HFFc6 (cell line): ENCODE data around the gene MSGN1. TPM values are rescaled to one million over a fixed set of nuclear protein-coding genes. Genes with fewer than 3 reads are reported as not detected.

ENCODE experiments used
- DNase-seq: peaks from one replicate; pipeline ENCODE4 v3.0.0-alpha.2; 2018
- H3K27ac Mint-ChIP-seq: 2 replicates; pipeline ENCODE4 v1.8.0; 2020; ENCODE audit warnings: mild to moderate bottlenecking, mixed read lengths
- H3K27me3 Mint-ChIP-seq: 2 replicates; pipeline ENCODE4 v1.8.0; 2021; ENCODE audit warnings: mild to moderate bottlenecking, moderate library complexity, mixed read lengths; ENCODE audit not compliant: insufficient read depth
- H3K36me3 Mint-ChIP-seq: 2 replicates; pipeline ENCODE4 v1.8.0; 2021; ENCODE audit warnings: low read depth, mixed read lengths
- H3K4me1 Mint-ChIP-seq: 2 replicates; pipeline ENCODE4 v1.8.0; 2020; ENCODE audit warnings: low read depth, mixed read lengths
- H3K4me3 Mint-ChIP-seq: 2 replicates; pipeline ENCODE4 v1.8.0; 2020; ENCODE audit warnings: mild to moderate bottlenecking, moderate library complexity, mixed read lengths
- H3K9me3 Mint-ChIP-seq: 2 replicates; pipeline ENCODE4 v1.8.0; 2020; ENCODE audit warnings: mild to moderate bottlenecking, mixed read lengths
- CTCF ChIP-seq: fragments of 200-600 bp; sonication (generic); IDR thresholded peaks from 2 replicates; pipeline ENCODE4 v1.5.0; 2021; ENCODE audit warnings: antibody characterized with exemption, mild to moderate bottlenecking
- total RNA-seq, 6 experiments: library from RNA; stranded (reverse); fragmentation: NEBNext Ultra II Directional; extraction: Animal tissue kit (Norgen Biotek cat#: 25700); gene quantifications; 2 replicates in 1 of 6; 3 replicates in 5 of 6; pipeline ENCODE4 v1.2.3, GENCODE V29; 2021

Gene MSGN1
- total RNA-seq, 6 experiments from 2014 or later, result not detected

GRCh38 chr2:17843457-17843856, 27.2 kb downstream of the MSGN1 start:
- TF ChIP-seq CTCF, result no peak
- DNase-seq, result no peak
- H3K4me1 Mint-ChIP-seq, result no peaks in the 10 kb centered on the region
- no peaks in the 10 kb centered on the region for H3K9me3 Mint-ChIP-seq
- H3K27ac Mint-ChIP-seq, result no peak overlapping the region
- no peaks in the 10 kb centered on the region for H3K36me3 Mint-ChIP-seq
- no peak overlapping the region for H3K4me3 Mint-ChIP-seq
- peaks cover 10% of the 10 kb centered on the region for H3K27me3 Mint-ChIP-seq

- no peak for DNase-seq
- H3K27ac Mint-ChIP-seq, result no peak overlapping the region
- H3K4me3 Mint-ChIP-seq, result no peak overlapping the region
- H3K4me1 Mint-ChIP-seq, result no peaks in the 10 kb centered on the region
- peaks cover 10% of the 10 kb centered on the region for H3K27me3 Mint-ChIP-seq
- H3K9me3 Mint-ChIP-seq, result no peaks in the 10 kb centered on the region
- H3K36me3 Mint-ChIP-seq, result no peaks in the 10 kb centered on the region
- TF ChIP-seq CTCF, result no peak
These were observed 29.5 kb downstream of the MSGN1 start for GRCh38 chr2:17845806-17846205.

GRCh38 chr2:17846676-17847075, 30.4 kb downstream of the MSGN1 start:
- Mint-ChIP-seq H3K4me1 (peaks cover 4% of the 10 kb centered on the region; the same call in 1 of the 2 replicates), H3K27me3 (peaks cover 10% of the 10 kb centered on the region), H3K36me3 (no peaks in the 10 kb centered on the region), H3K9me3 (no peaks in the 10 kb centered on the region), H3K4me3 (no peak overlapping the region), H3K27ac (no peak overlapping the region)
- no peak for TF ChIP-seq CTCF
- DNase-seq, result no peak

GRCh38 chr2:17847236-17847635, 31.0 kb downstream of the MSGN1 start:
- TF ChIP-seq CTCF, result no peak
- H3K36me3 Mint-ChIP-seq, result no peaks in the 10 kb centered on the region
- H3K27ac Mint-ChIP-seq, result no peak overlapping the region
- peaks cover 10% of the 10 kb centered on the region for H3K27me3 Mint-ChIP-seq
- H3K4me3 Mint-ChIP-seq, result no peak overlapping the region
- H3K4me1 Mint-ChIP-seq, result peaks cover 4% of the 10 kb centered on the region; the same call in 1 of the 2 replicates
- no peak for DNase-seq
- no peaks in the 10 kb centered on the region for H3K9me3 Mint-ChIP-seq

GRCh38 chr2:17849275-17849674, 33.0 kb downstream of the MSGN1 start:
- H3K27me3 Mint-ChIP-seq, result peaks cover 7% of the 10 kb centered on the region
- TF ChIP-seq CTCF, result no peak
- no peak overlapping the region for H3K4me3 Mint-ChIP-seq
- no peak overlapping the region for H3K27ac Mint-ChIP-seq
- peaks cover 4% of the 10 kb centered on the region; the same call in 1 of the 2 replicates for H3K4me1 Mint-ChIP-seq
- no peak for DNase-seq
- no peaks in the 10 kb centered on the region for H3K36me3 Mint-ChIP-seq
- H3K9me3 Mint-ChIP-seq, result no peaks in the 10 kb centered on the region

GRCh38 chr2:17850151-17850550, 33.9 kb downstream of the MSGN1 start:
- Mint-ChIP-seq H3K4me1 (peaks cover 4% of the 10 kb centered on the region; the same call in 1 of the 2 replicates), H3K4me3 (no peak overlapping the region), H3K27ac (no peak overlapping the region), H3K9me3 (no peaks in the 10 kb centered on the region), H3K36me3 (no peaks in the 10 kb centered on the region), H3K27me3 (peaks cover 7% of the 10 kb centered on the region)
- no peak for TF ChIP-seq CTCF
- DNase-seq, result no peak
